Osteoblast (primary cell): ENCODE measurements around the gene FNDC3B. TPM values are rescaled to one million over a fixed set of nuclear protein-coding genes. Genes with fewer than 3 reads are reported as not detected.

Source experiments
- DNase-seq: peaks from one replicate; pipeline ENCODE4 v3.0.0; 2011; ENCODE audit warnings: low spot score, mixed read lengths; ENCODE audit not compliant: insufficient read length; ENCODE audit errors: missing footprints
- H2AFZ ChIP-seq: 2 replicates; pipeline ENCODE4 v1.6.0; 2011; ENCODE audit warnings: mild to moderate bottlenecking, low read length
- H3K27ac ChIP-seq: 2 replicates; pipeline ENCODE4 v1.5.1; 2011; ENCODE audit warnings: mild to moderate bottlenecking, low read depth, low read length, moderate library complexity
- H3K27me3 ChIP-seq: 2 replicates; pipeline ENCODE4 v1.6.0; 2012; ENCODE audit warnings: mild to moderate bottlenecking, control low read depth, inconsistent platforms, low read length, moderate library complexity; ENCODE audit not compliant: insufficient read depth
- H3K36me3 ChIP-seq: 2 replicates; pipeline ENCODE4 v1.5.1; 2011; ENCODE audit warnings: mild to moderate bottlenecking, low read length, control low read depth, moderate library complexity; ENCODE audit not compliant: insufficient read depth
- H3K4me1 ChIP-seq: 2 replicates; pipeline ENCODE4 v1.5.1; 2011; ENCODE audit warnings: mild to moderate bottlenecking, low read length, control low read depth, moderate library complexity; ENCODE audit not compliant: insufficient read depth
- H3K4me2 ChIP-seq: 2 replicates; pipeline ENCODE4 v1.6.0; 2011; ENCODE audit warnings: mild to moderate bottlenecking, low read length; ENCODE audit not compliant: insufficient read depth
- H3K4me3 ChIP-seq: fragments of 200-600 bp; sonication (generic); 3 replicates; pipeline ENCODE4 v1.5.1; 2012; ENCODE audit warnings: mild to moderate bottlenecking, low read length, inconsistent platforms; ENCODE audit not compliant: insufficient read depth
- H3K79me2 ChIP-seq: 2 replicates; pipeline ENCODE4 v1.6.0; 2012; ENCODE audit warnings: mild to moderate bottlenecking, low read length, control low read depth, inconsistent platforms; ENCODE audit not compliant: insufficient read depth
- H3K9me3 ChIP-seq: 2 replicates; pipeline ENCODE4 v1.5.1; 2011; ENCODE audit warnings: low read depth, low read length, control low read depth
- H4K20me1 ChIP-seq: 2 replicates; pipeline ENCODE4 v1.6.0; 2012; ENCODE audit warnings: mild to moderate bottlenecking, low read length, control low read depth; ENCODE audit not compliant: insufficient read depth
- CTCF ChIP-seq: IDR thresholded peaks from 2 replicates; pipeline ENCODE4 v1.5.1; 2011; ENCODE audit warnings: mild to moderate bottlenecking, low read depth, low read length, moderate library complexity; ENCODE audit errors: extremely low read depth
- total RNA-seq: library from RNA; depleted of rRNA; stranded (reverse); fragments of >200 nt; gene quantifications from 2 replicates; pipeline ENCODE4 v1.2.3, GENCODE V29; 2012

FNDC3B gene
- total RNA-seq, 1 donor: 179 TPM

- Histone ChIP-seq H3K36me3 (peaks cover 63% of the 10 kb centered on the region), H3K27me3 (no peaks in the 10 kb centered on the region), H3K4me3 (no peak overlapping the region), H3K4me1 (peaks cover 39% of the 10 kb centered on the region), H3K27ac (peak overlapping the region; percentile 55), H4K20me1 (peaks cover 15% of the 10 kb centered on the region), H3K4me2 (peak overlapping the region; percentile 37), H3K9me3 (no peaks in the 10 kb centered on the region), H2AFZ (no peak overlapping the region), H3K79me2 (peaks cover 5% of the 10 kb centered on the region)
- TF ChIP-seq CTCF: no peak
- no peak for DNase-seq
Measured at GRCh38 chr3:172307141-172307560, 267.8 kb downstream of the FNDC3B start.

DNA sequence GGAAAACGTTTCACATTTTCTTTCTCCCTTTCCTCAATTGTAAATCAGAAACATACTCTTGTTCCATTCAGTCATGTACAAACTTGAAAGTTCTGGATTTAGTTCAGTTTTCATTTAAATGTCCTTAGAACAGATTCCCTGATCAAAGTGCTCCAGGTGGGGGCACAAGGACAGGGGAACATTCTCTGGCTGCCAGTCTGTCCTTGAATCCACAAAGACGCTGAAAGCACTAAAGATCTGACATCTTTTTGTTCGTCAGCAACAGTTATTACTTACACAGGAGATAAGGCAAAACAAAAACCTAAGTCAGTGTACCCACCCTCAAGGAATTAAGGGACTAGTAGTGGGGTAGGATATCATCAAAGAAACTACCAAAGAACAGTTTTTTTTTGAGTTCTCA, 269.7 kb downstream of the FNDC3B start:
- no peaks in the 10 kb centered on the region for H3K9me3 ChIP-seq
- no peak overlapping the region for H3K4me3 ChIP-seq
- peaks cover 29% of the 10 kb centered on the region for H3K4me1 ChIP-seq
- no peak for DNase-seq
- TF ChIP-seq CTCF: no peak
- peaks cover 14% of the 10 kb centered on the region for H4K20me1 ChIP-seq
- peaks cover 7% of the 10 kb centered on the region for H3K79me2 ChIP-seq
- H3K4me2 ChIP-seq: no peak overlapping the region
- H3K27me3 ChIP-seq: no peaks in the 10 kb centered on the region
- peaks cover 72% of the 10 kb centered on the region for H3K36me3 ChIP-seq
- H2AFZ ChIP-seq: no peak overlapping the region
- H3K27ac ChIP-seq: no peak overlapping the region

GRCh38 chr3:172309741-172310427, 270.5 kb downstream of the FNDC3B start:
- Histone ChIP-seq H3K27ac (no peak overlapping the region), H3K9me3 (no peaks in the 10 kb centered on the region), H3K4me2 (no peak overlapping the region), H3K4me1 (peaks cover 29% of the 10 kb centered on the region), H3K79me2 (peaks cover 7% of the 10 kb centered on the region), H3K4me3 (no peak overlapping the region), H3K36me3 (peaks cover 78% of the 10 kb centered on the region), H4K20me1 (peaks cover 14% of the 10 kb centered on the region), H2AFZ (no peak overlapping the region), H3K27me3 (no peaks in the 10 kb centered on the region)
- no peak for DNase-seq
- no peak for TF ChIP-seq CTCF

- no peak overlapping the region for H3K4me3 ChIP-seq
- TF ChIP-seq CTCF: no peak
- peaks cover 27% of the 10 kb centered on the region for H3K4me1 ChIP-seq
- no peaks in the 10 kb centered on the region for H3K27me3 ChIP-seq
- peaks cover 78% of the 10 kb centered on the region for H3K36me3 ChIP-seq
- H3K4me2 ChIP-seq: no peak overlapping the region
- H4K20me1 ChIP-seq: peaks cover 12% of the 10 kb centered on the region
- no peaks in the 10 kb centered on the region for H3K9me3 ChIP-seq
- no peak overlapping the region for H2AFZ ChIP-seq
- DNase-seq: no peak
- H3K27ac ChIP-seq: no peak overlapping the region
- H3K79me2 ChIP-seq: peaks cover 2% of the 10 kb centered on the region
Measured at GRCh38 chr3:172310428-172310760, 271.0 kb downstream of the FNDC3B start.
